NCI-H2081 (cell line): ENCODE results near the gene FADS3.

ENCODE experiments used
- DNase-seq, 2 experiments: peaks; one replicate each; lab custom pipeline; 2025; lab: John Stamatoyannopoulos, UW

FADS3 gene

DNA sequence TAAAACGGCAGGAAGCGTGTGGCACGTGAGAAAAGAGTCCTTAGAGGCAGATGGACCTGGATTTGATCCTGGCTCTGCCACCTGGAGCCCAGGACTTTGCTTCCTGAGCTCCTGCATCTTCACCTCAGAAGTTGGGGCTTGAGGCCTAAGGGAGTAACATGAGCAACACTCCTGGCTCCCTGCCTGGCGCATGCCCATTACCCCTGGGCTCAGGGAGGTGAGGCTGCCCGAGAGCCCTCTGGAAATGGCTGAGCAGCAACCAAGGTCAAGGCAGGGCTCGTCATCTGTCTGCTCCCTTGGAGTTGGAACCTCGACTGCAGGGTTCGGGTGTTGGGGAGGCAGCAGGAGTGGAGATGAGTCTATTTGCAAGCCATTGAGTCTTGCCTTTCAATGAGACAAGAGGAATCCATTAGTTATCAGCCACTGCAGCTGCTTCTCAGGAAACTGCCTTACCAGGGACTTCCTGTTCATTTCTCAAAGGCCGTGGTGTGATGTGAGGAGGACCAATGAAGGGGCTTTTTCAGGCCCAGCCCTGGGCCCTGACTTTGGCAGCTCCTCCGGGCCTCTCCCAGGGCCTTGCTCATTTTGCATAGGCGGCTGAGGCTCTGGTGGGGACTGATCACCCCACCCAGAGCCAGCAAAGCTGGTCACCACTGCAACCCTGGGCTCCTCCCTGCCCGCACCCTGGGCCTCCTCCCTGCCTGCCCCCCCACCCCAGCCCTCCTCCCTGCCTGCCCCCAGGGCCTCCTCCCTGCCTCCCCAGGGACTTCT, 56.9 kb downstream of the FADS3 start:
- DNase-seq = peak; percentile 49 to 78

DNA sequence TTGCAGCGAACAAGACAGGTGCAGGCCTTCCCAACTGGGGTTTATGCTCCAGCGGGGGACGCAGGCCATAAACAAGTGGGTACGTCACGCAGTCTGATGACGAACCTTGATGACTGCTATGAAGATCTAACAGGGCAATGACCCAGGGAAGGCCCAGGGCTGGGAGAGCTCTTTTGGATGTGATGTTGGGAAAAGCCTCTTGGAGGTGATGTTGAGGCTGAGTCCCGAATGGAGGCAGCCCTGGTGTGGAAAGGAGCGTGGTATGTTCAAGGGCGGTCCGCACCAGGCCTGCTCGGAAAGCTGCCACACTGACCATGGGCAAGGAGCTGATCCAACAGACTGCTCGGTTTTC, 57.4 kb downstream of the FADS3 start:
- no peak for DNase-seq

DNA sequence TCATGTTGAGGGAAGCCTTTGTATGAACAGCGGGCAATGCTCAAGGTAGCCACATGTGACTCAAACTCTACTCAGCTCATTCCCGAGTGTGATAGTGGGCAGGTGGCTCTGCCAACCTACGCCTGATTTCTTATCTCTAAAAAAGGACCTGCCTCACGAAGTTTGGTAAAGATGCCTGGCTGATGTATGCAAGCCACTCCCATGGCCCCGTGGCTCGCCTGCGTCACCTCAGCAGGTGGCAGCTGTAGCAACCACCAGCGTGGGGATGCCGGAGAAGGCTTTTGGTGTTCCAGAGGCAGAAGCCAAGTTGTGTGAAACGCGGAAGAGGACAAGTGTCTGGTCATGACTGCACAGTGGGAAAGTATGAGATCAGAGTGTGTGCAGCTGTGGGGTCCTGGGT, 57.9 kb downstream of the FADS3 start:
- peak in 1 of 2 experiments; percentile 34 for DNase-seq

DNA sequence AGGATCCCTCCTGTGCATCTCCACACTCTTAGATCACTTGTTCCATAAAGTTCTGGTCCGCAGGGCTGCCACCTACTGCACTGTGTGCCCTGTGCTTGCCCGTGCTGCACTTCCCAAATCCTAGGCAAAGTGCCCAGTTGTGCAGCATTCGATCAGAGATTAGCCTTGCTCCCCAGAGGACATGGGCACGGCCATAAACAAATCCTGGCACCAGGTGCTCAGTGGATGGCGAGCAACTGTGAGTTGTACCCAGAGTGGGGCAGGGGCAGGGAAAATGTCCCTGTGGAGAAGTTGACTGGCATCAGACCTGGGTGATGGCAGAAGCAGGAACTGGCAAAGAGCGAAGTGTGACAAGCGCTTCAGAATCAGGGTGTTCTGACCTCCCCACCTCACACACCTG, 58.6 kb downstream of the FADS3 start:
- no peak for DNase-seq

DNA sequence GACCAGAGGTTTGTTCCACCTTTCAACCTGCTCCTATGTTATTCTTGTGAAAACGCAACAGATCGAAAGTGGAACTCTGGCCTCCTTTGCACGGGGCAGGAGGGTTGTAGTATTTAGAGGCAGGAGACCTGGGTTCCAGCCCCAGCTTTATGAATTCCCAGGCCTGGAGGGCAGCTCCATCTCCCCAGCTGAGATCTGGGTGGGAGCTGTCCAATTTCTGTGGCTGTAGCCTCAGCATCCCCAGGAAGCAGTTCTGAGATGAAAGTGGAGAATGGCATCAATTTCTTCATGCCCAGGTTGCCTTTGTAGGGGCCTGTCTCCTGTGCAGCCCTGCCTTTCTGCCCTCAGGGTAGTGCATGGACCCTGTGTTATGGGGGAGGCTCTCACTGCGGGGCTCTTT, 59.1 kb downstream of the FADS3 start:
- DNase-seq = no peak

DNA sequence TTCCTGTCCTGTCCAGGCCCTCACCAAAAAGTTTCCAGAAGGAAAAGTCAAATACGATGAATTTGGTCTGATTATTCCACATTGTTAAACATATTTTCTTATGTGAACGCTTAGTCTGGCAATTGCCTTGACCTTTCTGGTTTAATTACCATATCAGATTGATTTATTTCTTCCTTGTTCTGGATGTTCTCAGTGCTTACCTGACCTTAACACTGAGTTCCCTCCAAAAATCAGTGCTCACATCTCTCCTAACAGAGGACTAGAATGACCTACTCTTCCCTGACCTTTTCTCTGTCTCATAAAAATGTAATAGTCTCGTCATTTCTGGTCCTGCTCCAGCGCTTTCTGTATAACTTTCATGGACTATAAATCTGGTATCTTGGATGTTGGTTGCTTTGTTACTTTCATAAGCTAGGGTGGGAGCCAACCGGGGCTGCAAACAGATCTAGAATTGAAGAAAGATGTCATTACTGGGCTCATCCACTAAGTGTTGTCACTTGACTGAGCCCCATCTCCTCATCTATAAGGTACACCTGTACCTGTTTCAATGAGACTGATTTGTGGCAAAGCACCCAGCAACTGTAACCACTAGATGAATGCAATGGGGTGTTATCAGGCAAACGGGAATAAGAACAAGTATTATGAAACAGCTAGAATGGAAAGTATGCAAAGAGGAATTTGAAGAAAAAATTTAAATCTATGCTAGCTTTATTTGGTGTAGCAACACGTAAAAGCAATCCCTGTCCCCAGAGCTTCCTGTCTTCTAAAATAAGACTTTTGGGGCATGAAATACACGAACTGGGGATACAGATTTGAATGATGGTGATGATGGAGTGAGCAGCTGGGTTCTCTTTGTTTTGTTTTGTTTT, 60.9 kb downstream of the FADS3 start:
- no peak for DNase-seq

DNA sequence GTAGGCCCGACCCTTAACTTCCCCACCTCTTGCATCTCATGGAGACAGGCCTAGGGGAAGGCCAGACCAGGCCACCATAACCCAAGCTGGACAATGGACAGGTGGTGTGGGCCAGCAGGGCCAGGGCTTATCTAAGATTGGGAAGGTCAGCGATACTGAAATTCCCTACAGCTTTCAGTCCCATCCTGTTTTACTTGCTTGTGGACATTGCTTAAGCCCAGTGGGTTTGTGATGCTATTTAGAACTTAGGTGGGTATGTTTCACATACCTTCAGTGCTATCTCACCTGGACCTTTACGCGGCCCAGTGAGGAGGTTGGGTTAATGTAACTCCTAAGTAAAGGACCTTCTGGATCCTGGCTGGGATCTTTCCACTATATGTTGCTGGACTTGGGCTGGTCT, 61.5 kb downstream of the FADS3 start:
- no peak for DNase-seq

DNA sequence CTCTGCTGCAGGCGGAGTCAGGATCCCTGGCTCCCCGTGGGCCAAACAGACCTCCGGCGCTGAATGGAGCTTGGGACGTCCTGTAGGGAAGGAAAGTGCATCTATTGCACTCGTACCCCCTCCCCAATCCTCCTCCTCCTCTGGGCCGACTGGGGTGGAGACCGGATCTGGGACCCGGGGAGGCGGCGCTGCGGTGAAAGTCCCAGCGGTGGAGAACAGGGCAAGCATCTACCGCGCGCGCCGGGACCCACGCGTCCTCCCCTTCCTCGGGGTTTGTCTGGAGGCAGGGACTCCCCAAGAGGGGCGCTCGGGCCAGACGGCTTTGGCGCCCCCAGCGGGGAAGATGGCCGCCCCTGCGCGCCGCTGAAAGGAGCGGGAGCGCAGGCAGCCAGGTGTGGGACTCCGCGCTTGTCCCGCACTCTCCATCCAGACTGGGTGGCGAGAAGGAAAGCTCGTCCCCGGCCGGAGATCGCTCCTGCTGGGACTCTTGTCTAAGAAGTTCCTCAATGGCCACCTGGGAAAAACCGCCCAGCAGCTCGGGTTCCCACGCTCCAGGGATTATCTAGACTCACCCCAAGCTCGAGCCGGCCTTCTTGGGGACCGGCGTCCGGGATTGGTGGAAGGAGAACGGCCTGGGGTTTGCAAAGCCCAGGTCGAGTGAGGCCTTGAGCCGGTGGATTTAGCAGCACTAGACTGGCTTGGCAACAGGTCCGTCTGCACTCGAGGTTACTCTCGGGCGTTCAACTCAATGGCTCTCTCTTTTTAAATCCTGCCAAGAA, 62.5 kb downstream of the FADS3 start:
- peak; percentile 17 to 52 for DNase-seq

DNA sequence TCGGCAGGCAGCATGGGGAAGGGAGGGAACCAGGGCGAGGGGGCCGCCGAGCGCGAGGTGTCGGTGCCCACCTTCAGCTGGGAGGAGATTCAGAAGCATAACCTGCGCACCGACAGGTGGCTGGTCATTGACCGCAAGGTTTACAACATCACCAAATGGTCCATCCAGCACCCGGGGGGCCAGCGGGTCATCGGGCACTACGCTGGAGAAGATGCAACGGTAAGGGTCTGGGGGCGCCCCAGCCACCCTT, 63.0 kb downstream of the FADS3 start:
- no peak for DNase-seq

DNA sequence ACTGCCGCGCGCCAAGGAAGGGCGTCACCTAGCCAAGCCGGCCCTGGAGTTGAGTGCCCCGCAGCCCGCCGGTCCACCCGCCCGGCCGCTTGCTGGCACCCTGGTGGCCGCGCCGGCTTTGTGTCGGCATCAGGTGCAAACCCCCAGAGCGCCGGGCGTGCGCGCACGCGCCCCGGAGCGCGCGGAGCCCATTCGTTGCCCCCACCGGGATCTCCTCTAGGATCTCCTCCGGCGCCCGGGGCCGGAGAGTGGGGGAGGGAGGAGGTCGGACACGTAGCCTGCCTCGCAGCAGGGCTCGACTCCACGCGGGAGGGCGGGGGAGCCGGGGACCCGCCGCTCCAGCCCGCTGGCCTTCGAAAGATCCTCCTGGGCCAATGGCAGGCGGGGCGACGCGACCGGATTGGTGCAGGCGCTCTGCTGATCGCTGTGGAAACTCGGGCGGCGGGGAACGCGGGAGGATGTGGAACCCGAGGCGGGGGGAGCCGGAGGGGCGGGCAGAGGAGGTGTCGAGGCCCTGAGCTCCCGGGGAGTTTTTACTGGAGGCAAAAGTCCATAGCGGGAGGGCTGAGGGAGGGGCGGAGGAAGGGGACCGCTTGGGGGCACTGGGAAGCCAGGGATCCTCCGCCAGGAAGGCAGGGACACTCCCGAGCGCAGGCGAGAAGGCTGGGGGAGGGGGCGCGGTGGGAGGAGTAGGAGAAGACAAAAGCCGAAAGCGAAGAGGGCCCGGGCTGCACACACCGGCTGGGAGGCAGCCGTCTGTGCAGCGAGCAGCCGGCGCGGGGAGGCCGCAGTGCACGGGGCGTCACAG, 63.6 kb downstream of the FADS3 start, which contains the start of gene FADS2:
Gene FADS2 (plus strand): TSS at position 730 of the 808 bp plus-strand sequence. CDS start 91 bp downstream, outside the sequence.
- DNase-seq = peak; percentile 99

DNA sequence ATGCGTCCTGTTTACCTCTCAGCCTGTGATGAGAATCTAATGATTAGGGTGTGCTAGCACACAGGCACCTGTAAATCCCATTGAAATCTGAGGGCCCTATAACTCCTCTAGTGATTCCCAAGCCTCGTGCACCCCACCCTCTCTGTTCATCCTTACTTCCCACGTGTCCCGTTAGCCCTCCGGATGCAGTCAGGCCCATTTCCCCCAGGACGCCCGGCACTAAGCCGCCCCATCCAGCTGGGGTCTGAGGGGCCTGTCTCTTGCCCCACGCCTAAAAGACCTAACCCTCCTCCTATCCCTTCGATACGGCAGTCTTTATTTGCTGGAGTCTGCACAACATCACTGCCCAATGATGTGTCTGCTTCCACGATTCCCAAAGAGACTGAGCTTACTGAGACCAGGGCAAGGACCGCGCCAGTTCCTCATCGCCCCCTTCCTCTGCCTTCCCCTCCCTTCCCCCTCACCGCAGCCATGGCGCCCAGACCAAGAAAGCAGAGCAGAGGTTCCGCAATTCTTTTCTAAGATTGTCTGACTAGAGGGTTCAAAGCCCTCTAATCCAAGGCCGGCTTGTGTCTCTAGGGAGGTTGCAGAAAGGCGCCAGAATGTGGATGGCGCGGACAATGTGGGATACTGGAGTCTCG, 64.3 kb downstream of the FADS3 start:
- DNase-seq = peak; percentile 14 to 56
